ENCODE results near the gene BEND5. TPM values are rescaled to one million over a fixed set of nuclear protein-coding genes. Genes with fewer than 3 reads are reported as not detected.

Gene BEND5
- total RNA-seq, 1 donor from 2014 or later, result 15.9 TPM

DNA sequence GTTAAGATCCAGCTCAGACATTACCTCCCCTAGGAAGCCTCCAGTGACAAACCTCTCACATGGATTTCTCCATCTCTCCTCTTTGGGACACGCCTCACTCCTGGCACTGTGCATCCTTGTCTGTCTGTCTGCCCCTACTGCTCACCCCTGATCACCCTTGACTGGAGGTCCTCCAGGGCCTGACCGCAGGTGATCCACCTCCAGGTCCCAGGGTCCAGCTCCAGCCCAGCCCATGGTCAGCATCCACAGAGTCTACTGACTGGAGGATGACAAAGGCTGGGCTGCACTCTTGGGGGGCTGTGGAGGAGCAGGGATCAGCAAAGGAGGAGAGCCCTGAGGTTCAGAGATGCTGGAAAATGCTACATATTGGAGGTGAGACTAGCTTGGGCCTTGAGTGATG lies 65.8 kb downstream of the BEND5 start:
- no peak overlapping the region for H3K9ac ChIP-seq
- TF ChIP-seq EZH2 (IDR thresholded peaks at IDR 0.05) (no peak), EZH2phosphoT487 (IDR thresholded peaks at IDR 0.05) (no peak)
- TF ChIP-seq, protein P1, sequence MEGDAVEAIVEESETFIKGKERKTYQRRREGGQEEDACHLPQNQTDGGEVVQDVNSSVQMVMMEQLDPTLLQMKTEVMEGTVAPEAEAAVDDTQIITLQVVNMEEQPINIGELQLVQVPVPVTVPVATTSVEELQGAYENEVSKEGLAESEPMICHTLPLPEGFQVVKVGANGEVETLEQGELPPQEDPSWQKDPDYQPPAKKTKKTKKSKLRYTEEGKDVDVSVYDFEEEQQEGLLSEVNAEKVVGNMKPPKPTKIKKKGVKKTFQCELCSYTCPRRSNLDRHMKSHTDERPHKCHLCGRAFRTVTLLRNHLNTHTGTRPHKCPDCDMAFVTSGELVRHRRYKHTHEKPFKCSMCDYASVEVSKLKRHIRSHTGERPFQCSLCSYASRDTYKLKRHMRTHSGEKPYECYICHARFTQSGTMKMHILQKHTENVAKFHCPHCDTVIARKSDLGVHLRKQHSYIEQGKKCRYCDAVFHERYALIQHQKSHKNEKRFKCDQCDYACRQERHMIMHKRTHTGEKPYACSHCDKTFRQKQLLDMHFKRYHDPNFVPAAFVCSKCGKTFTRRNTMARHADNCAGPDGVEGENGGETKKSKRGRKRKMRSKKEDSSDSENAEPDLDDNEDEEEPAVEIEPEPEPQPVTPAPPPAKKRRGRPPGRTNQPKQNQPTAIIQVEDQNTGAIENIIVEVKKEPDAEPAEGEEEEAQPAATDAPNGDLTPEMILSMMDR (IDR thresholded peaks at IDR 0.05), result no peak
- H3K27me3 ChIP-seq, result no peaks in the 10 kb centered on the region
- H3K27me3 Mint-ChIP-seq (ENCODE audit: insufficient read depth, low read depth), result peaks cover 8% of the 10 kb centered on the region
- H3K27ac ChIP-seq, result no peak overlapping the region
- no peaks in the 10 kb centered on the region for H3K36me3 ChIP-seq
- H4K20me1 ChIP-seq (ENCODE audit: low read depth), result no peaks in the 10 kb centered on the region
- H2AFZ ChIP-seq (replicated peaks), result no peak overlapping the region
- H3K4me2 ChIP-seq, result no peak overlapping the region
- H3K36me3 Mint-ChIP-seq, result no peaks in the 10 kb centered on the region
- H3K9me3 Mint-ChIP-seq, result no peaks in the 10 kb centered on the region
- no peak overlapping the region for H3K27ac Mint-ChIP-seq
- no peak overlapping the region for H3K4me3 Mint-ChIP-seq
- no peak overlapping the region for H3K4me3 ChIP-seq
- H3F3A ChIP-seq (ENCODE audit: low read depth), result no peaks in the 10 kb centered on the region
- no peaks in the 10 kb centered on the region for H3K9me3 ChIP-seq (ENCODE audit: low read depth)
- peaks cover 12% of the 10 kb centered on the region for H3K4me1 ChIP-seq
- no peak for DNase-seq (ENCODE audit: low spot score)
- H3K4me1 Mint-ChIP-seq, result peaks cover 5% of the 10 kb centered on the region
- no peaks in the 10 kb centered on the region for H3K79me2 ChIP-seq (ENCODE audit: low read depth)

DNA sequence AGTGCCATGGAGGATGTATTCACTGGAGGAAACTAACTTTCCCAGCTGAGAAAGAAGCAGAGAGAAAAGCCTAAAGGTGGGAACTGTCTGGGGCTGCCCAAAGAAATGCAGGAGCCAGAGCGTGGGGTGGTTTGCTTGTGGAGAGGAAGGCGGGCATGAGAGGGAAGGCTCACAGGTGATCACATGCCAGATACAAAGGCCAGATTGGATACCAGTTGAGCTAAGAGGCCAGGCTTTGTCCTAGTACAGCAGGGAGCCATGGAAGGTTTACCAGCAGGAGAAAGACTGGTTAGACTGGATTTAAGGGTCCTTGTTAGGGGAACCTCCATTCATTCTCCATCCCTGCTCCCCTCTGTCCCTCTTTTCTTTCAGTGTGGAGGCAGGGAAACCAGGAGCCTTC lies 66.4 kb downstream of the BEND5 start:
- no peaks in the 10 kb centered on the region for H3K36me3 Mint-ChIP-seq
- peak overlapping the region; percentile 27 for H3K4me2 ChIP-seq
- H3K9me3 ChIP-seq (ENCODE audit: low read depth), result no peaks in the 10 kb centered on the region
- no peaks in the 10 kb centered on the region for H3K36me3 ChIP-seq
- TF ChIP-seq EZH2 (IDR thresholded peaks at IDR 0.05) (no peak), EZH2phosphoT487 (IDR thresholded peaks at IDR 0.05) (no peak)
- TF ChIP-seq, protein P1 (IDR thresholded peaks at IDR 0.05), result no peak
- H3K27me3 Mint-ChIP-seq (ENCODE audit: insufficient read depth, low read depth), result peaks cover 8% of the 10 kb centered on the region
- H3K27ac Mint-ChIP-seq, result no peak overlapping the region
- H3K9ac ChIP-seq, result no peak overlapping the region
- peaks cover 12% of the 10 kb centered on the region for H3K4me1 ChIP-seq
- peaks cover 5% of the 10 kb centered on the region for H3K4me1 Mint-ChIP-seq
- peak; percentile 38 for DNase-seq (ENCODE audit: low spot score)
- peak overlapping the region; percentile 26 for H2AFZ ChIP-seq (replicated peaks)
- no peak overlapping the region for H3K27ac ChIP-seq
- H3K9me3 Mint-ChIP-seq, result no peaks in the 10 kb centered on the region
- no peaks in the 10 kb centered on the region for H3K27me3 ChIP-seq
- H3K4me3 ChIP-seq, result no peak overlapping the region
- H4K20me1 ChIP-seq (ENCODE audit: low read depth), result no peaks in the 10 kb centered on the region
- no peaks in the 10 kb centered on the region for H3K79me2 ChIP-seq (ENCODE audit: low read depth)
- no peak overlapping the region for H3K4me3 Mint-ChIP-seq
- H3F3A ChIP-seq (ENCODE audit: low read depth), result no peaks in the 10 kb centered on the region

DNA sequence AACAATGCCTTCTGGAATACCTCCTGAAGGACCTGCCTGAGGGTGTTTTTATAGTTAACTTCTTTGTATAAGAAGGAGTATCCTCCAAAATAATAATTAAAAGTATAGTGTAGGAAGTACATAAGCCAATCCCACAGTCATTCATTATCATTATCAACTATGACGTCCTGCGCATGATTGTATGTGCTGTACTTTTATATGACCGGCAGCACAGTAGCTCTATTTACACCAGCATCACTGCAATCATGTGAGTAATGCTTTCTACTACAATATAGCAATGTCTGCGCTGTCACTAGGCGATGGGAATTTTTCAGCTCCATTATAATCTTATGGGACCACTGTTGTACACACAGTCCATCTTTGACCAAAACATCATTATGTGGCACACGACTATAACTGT lies 72.0 kb downstream of the BEND5 start:
- TF ChIP-seq, protein P1 (IDR thresholded peaks at IDR 0.05), result no peak
- TF ChIP-seq EZH2 (IDR thresholded peaks at IDR 0.05), result no peak
- TF ChIP-seq EZH2phosphoT487 (IDR thresholded peaks at IDR 0.05), result no peak
- Histone ChIP-seq H3K9ac (no peak overlapping the region), H3K27me3 (no peaks in the 10 kb centered on the region), H4K20me1 (ENCODE audit: low read depth) (no peaks in the 10 kb centered on the region), H3K79me2 (ENCODE audit: low read depth) (no peaks in the 10 kb centered on the region), H3K4me1 (no peaks in the 10 kb centered on the region), H3K4me3 (no peak overlapping the region), H3K9me3 (ENCODE audit: low read depth) (no peaks in the 10 kb centered on the region), H3K36me3 (no peaks in the 10 kb centered on the region), H2AFZ (replicated peaks) (no peak overlapping the region), H3K27ac (no peak overlapping the region), H3F3A (ENCODE audit: low read depth) (no peaks in the 10 kb centered on the region), H3K4me2 (no peak overlapping the region)
- H3K4me1 Mint-ChIP-seq, result no peaks in the 10 kb centered on the region
- no peaks in the 10 kb centered on the region for H3K36me3 Mint-ChIP-seq
- no peak for DNase-seq (ENCODE audit: low spot score)
- H3K9me3 Mint-ChIP-seq, result no peaks in the 10 kb centered on the region
- H3K27ac Mint-ChIP-seq, result no peak overlapping the region
- H3K27me3 Mint-ChIP-seq (ENCODE audit: insufficient read depth, low read depth), result peaks cover 2% of the 10 kb centered on the region
- H3K4me3 Mint-ChIP-seq, result no peak overlapping the region
